Stomach (tissue), 4 donors: ENCODE data around the gene NF1.

ENCODE experiments used
- CTCF ChIP-seq, 7 experiments: fragments of 450-650 bp in 4 of 7; fragments of 200-600 bp in 3 of 7; sonication (generic) in 3 of 7; IDR thresholded peaks; one replicate each; pipeline ENCODE4 v1.5.1; 2016 to 2019; ENCODE audit warnings: antibody characterized with exemption in 7 of 7, control low read depth in 2 of 7, mild to moderate bottlenecking in 1 of 7
- EP300 ChIP-seq: sonication (generic); formaldehyde crosslinking; IDR thresholded peaks from one replicate; pipeline ENCODE4 v1.6.1; 2017; ENCODE audit warnings: antibody characterized with exemption
- POLR2A ChIP-seq, 4 donors: fragments of 450-650 bp; IDR thresholded peaks; one replicate each; pipeline ENCODE4 v1.6.1; 2016; ENCODE audit warnings: antibody characterized with exemption in 4 of 4, control low read depth in 2 of 4, mild to moderate bottlenecking in 1 of 4, moderate library complexity in 1 of 4
- POLR2AphosphoS5 ChIP-seq, 3 donors: sonication (generic); formaldehyde crosslinking; IDR thresholded peaks; one replicate each; pipeline ENCODE4 v1.6.1; 2016; ENCODE audit warnings: antibody characterized with exemption in 3 of 3

- TF ChIP-seq CTCF (IDR thresholded peaks at IDR 0.05) (no peak), POLR2A (IDR thresholded peaks at IDR 0.05) (no peak), POLR2AphosphoS5 (IDR thresholded peaks at IDR 0.05) (no peak), EP300 (no peak)
These were observed 19.8 kb upstream of the NF1 start for GRCh38 chr17:31074772-31075555.
